Peyer's patch (tissue), 4 donors: ENCODE data around the gene PTPN13.

Experiments
- POLR2A ChIP-seq, 2 donors: fragments of 450-650 bp; IDR thresholded peaks; one replicate each; pipeline ENCODE4 v1.5.1; 2017; ENCODE audit warnings: antibody characterized with exemption in 2 of 2, mild to moderate bottlenecking in 2 of 2, moderate library complexity in 2 of 2
- TF ChIP-seq, protein P1 (sequence below), 6 experiments: fragments of 450-650 bp in 4 of 6; fragments of 200-600 bp in 2 of 6; sonication (generic) in 1 of 6; IDR thresholded peaks; one replicate each; pipeline ENCODE4 v1.5.1; 2017 to 2019; ENCODE audit warnings: antibody characterized with exemption in 6 of 6, mild to moderate bottlenecking in 3 of 6, moderate library complexity in 1 of 6

DNA sequence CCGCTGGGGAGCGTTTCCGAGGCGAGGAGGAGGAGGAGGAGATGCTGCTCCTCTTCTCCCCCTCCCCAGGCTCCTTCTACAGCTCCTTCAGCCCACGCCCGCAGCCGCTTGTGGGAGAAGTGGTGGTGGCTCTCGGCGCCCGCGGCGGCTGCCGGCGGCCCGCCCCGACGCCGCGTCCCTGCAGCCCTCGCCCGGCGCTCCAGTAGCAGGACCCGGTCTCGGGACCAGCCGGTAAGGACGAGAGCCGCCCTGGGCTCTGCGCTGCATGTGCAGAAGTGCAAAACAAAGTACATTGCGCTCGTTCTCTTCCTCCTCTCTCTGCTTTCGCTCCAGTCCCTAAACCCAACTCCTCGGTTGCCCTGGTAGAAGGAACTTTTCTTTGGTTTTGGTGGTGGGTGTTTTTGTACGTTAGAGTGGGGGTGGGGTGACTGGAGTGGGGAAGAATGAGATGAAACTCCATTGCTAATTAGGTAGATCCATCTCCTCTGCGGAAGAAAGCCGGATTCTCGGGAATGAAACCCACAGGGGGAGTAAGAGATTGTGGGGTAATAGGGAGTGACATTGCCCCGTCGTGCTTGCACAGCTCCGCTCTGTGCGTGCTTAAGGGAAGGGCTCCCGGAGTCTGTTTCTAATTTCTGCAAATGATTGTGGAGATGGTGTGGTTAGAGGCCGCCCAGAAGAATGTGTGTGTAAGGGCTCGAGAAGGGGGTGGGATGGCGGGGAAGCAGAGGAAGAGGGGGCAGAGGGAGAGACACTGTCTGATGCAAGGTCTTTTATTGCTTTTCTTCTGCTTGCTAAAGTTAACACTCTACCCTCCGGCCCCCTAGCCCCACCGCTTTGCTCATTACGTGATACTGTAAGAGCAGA lies 677 bp downstream of the PTPN13 start:
- TF ChIP-seq, protein P1, sequence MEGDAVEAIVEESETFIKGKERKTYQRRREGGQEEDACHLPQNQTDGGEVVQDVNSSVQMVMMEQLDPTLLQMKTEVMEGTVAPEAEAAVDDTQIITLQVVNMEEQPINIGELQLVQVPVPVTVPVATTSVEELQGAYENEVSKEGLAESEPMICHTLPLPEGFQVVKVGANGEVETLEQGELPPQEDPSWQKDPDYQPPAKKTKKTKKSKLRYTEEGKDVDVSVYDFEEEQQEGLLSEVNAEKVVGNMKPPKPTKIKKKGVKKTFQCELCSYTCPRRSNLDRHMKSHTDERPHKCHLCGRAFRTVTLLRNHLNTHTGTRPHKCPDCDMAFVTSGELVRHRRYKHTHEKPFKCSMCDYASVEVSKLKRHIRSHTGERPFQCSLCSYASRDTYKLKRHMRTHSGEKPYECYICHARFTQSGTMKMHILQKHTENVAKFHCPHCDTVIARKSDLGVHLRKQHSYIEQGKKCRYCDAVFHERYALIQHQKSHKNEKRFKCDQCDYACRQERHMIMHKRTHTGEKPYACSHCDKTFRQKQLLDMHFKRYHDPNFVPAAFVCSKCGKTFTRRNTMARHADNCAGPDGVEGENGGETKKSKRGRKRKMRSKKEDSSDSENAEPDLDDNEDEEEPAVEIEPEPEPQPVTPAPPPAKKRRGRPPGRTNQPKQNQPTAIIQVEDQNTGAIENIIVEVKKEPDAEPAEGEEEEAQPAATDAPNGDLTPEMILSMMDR (IDR thresholded peaks at IDR 0.05): no peak
- TF ChIP-seq POLR2A (IDR thresholded peaks at IDR 0.05): no peak
